T-helper 1 cell treated with Interleukin-12 subunit alpha and Interleukin-12 subunit beta and Interleukin-4 antibody, amounts not matched to agents 30 μg/mL and 1 μg/mL, for 36 hours (primary cell): ENCODE measurements around the gene CERKL.

ENCODE experiments used
- H3K27ac Mint-ChIP-seq: one replicate; pipeline ENCODE4 v1.8.0; 2021; ENCODE audit warnings: mild to moderate bottlenecking, mixed read lengths
- H3K27me3 Mint-ChIP-seq: one replicate; pipeline ENCODE4 v1.8.0; 2021; ENCODE audit warnings: low read depth, mixed read lengths
- H3K36me3 Mint-ChIP-seq: one replicate; pipeline ENCODE4 v1.8.0; 2021; ENCODE audit warnings: low read depth, mixed read lengths
- H3K4me1 Mint-ChIP-seq: one replicate; pipeline ENCODE4 v1.8.0; 2021; ENCODE audit warnings: low read depth, mixed read lengths
- H3K4me3 Mint-ChIP-seq: one replicate; pipeline ENCODE4 v1.8.0; 2021; ENCODE audit warnings: mild to moderate bottlenecking, moderate library complexity, mixed read lengths
- H3K9me3 Mint-ChIP-seq: one replicate; pipeline ENCODE4 v1.8.0; 2021; ENCODE audit warnings: mixed read lengths

CERKL gene

GRCh38 chr2:181662287-181662686 is 5.4 kb upstream of the CERKL start:
- Mint-ChIP-seq H3K27ac (no peak overlapping the region), H3K27me3 (peaks cover 27% of the 10 kb centered on the region), H3K4me3 (no peak overlapping the region), H3K36me3 (no peaks in the 10 kb centered on the region), H3K4me1 (peaks cover under 1% of the 10 kb centered on the region), H3K9me3 (no peaks in the 10 kb centered on the region)

- Mint-ChIP-seq H3K27ac (no peak overlapping the region), H3K4me3 (no peak overlapping the region), H3K9me3 (no peaks in the 10 kb centered on the region), H3K27me3 (peaks cover 41% of the 10 kb centered on the region), H3K36me3 (no peaks in the 10 kb centered on the region), H3K4me1 (peaks cover 9% of the 10 kb centered on the region)
These were observed 3.3 kb upstream of the CERKL start for GRCh38 chr2:181660181-181660580.

DNA sequence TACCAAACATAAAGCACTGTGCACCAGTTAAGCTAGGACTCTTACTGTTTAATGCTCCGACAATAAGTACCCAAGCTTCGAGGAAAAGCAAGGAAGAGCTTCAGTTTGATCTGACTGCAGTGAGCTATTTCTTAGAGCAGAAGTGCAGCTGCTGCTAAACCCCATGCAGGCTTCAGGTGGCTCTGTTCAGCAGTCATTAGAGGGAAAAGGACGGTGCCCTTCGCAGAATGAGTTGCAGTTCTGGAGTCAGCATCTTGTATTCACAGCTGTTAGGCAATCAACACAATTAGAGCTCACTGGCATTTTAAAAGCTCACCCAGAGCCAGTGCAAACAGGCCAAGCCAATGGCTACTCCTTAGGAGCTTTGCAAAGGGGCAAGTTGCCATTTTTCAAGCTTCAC is 1.5 kb upstream of the CERKL start:
- H3K27ac Mint-ChIP-seq, result no peak overlapping the region
- peaks cover 9% of the 10 kb centered on the region for H3K4me1 Mint-ChIP-seq
- H3K4me3 Mint-ChIP-seq, result no peak overlapping the region
- peaks cover 53% of the 10 kb centered on the region for H3K27me3 Mint-ChIP-seq
- H3K9me3 Mint-ChIP-seq, result no peaks in the 10 kb centered on the region
- H3K36me3 Mint-ChIP-seq, result no peaks in the 10 kb centered on the region

GRCh38 chr2:181657379-181657778 is 474 bp upstream of the CERKL start:
- H3K27me3 Mint-ChIP-seq, result peaks cover 61% of the 10 kb centered on the region
- H3K27ac Mint-ChIP-seq, result no peak overlapping the region
- H3K9me3 Mint-ChIP-seq, result no peaks in the 10 kb centered on the region
- peaks cover 9% of the 10 kb centered on the region for H3K4me1 Mint-ChIP-seq
- no peaks in the 10 kb centered on the region for H3K36me3 Mint-ChIP-seq
- peak overlapping the region; percentile 72 for H3K4me3 Mint-ChIP-seq

- no peak overlapping the region for H3K4me3 Mint-ChIP-seq
- H3K9me3 Mint-ChIP-seq, result no peaks in the 10 kb centered on the region
- H3K4me1 Mint-ChIP-seq, result peaks cover 9% of the 10 kb centered on the region
- peaks cover 76% of the 10 kb centered on the region for H3K27me3 Mint-ChIP-seq
- H3K36me3 Mint-ChIP-seq, result no peaks in the 10 kb centered on the region
- H3K27ac Mint-ChIP-seq, result no peak overlapping the region
These were observed 1.4 kb downstream of the CERKL start for GRCh38 chr2:181655519-181655918.

GRCh38 chr2:181649436-181649979 is 7.4 kb downstream of the CERKL start:
- Mint-ChIP-seq H3K27ac (no peak overlapping the region), H3K27me3 (peaks cover 64% of the 10 kb centered on the region), H3K36me3 (peaks cover 1% of the 10 kb centered on the region), H3K4me3 (no peak overlapping the region), H3K9me3 (no peaks in the 10 kb centered on the region), H3K4me1 (no peaks in the 10 kb centered on the region)

DNA sequence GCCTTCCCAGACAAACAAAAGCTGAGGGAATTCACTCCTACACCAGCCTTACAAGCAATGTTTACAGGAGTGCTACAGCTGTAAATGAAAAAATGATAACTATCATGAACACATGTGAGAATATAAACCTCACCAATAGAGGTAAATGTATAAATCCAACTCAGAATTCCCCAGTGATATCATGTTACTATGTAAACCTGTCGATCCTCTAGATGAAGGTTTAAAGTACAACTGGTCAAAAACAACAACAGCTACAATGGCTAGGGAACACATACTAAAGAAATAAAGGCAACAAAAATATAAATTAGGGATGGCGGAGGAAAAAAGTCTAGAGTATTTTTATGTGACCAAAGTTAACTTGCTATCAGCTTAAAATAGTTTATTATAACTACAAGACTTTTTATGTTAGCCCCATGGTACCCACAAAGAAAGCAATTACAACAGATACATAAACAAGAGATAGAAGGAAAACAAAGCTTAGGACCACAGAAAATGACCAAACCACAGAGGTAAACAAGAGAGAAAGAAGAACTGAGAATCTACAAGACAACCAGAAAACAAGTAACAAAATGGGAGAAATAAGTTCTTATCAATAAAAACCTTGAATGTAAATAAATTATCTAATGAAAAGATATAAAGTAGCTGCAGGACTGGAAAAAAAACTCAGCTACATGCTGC is 8.3 kb downstream of the CERKL start:
- Mint-ChIP-seq H3K27ac (no peak overlapping the region), H3K27me3 (peaks cover 62% of the 10 kb centered on the region), H3K9me3 (no peaks in the 10 kb centered on the region), H3K36me3 (peaks cover 1% of the 10 kb centered on the region), H3K4me3 (no peak overlapping the region), H3K4me1 (no peaks in the 10 kb centered on the region)

DNA sequence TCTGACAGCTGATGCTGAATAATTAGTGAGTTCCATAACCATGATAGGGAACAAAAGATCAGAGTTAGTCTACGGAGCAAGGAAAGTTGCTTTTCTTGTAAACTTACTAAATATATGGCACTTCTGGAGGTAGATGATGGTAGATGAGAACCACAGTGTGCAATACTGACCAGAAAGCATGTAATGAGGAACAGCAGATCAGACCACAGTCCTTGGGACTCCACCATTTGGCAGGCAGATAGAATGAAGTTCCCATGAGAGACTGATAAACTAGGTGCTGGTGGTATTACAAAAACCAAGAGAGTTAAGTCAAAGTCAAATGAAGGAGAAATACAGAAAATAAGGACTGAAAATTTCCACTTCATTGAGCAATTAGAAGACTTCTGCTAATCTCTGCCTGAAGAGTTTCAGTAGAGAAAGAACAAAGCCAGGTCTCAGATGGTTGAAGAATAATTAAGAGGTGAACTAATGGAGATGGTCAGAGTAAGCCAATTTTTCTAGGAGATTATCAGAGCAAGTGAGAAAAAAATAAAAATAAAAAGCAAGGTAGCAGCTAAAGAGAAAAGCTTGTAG is 10.4 kb downstream of the CERKL start:
- H3K4me1 Mint-ChIP-seq, result no peaks in the 10 kb centered on the region
- peaks cover 52% of the 10 kb centered on the region for H3K27me3 Mint-ChIP-seq
- H3K36me3 Mint-ChIP-seq, result peaks cover 1% of the 10 kb centered on the region
- no peak overlapping the region for H3K27ac Mint-ChIP-seq
- no peaks in the 10 kb centered on the region for H3K9me3 Mint-ChIP-seq
- H3K4me3 Mint-ChIP-seq, result no peak overlapping the region

GRCh38 chr2:181643151-181643550 is 13.8 kb downstream of the CERKL start:
- peaks cover 39% of the 10 kb centered on the region for H3K27me3 Mint-ChIP-seq

DNA sequence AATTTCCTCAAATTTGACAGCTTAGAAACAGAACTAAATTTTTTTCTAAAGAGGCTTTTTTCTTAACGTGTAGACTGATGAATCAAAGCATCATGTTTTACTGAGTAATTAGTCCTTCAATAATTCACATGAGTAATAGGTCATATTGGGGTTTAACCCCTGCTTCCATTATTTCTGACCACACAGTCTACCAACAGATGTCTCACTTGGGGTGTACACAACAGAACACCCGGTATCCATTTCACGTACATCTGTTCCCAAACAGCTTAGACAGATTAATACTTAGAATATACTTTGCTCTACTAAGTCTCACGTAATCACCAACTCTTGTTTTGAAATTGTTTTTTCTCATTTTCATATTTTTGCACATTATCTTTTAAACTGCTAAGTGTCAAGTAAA is 14.8 kb downstream of the CERKL start:
- Mint-ChIP-seq H3K27ac (no peak overlapping the region), H3K4me3 (no peak overlapping the region), H3K4me1 (no peaks in the 10 kb centered on the region), H3K27me3 (peaks cover 29% of the 10 kb centered on the region), H3K36me3 (no peaks in the 10 kb centered on the region), H3K9me3 (no peaks in the 10 kb centered on the region)

More at GRCh38 chr2:181643151-181643550, 13.8 kb downstream of the CERKL start:
- Mint-ChIP-seq H3K4me3 (no peak overlapping the region), H3K4me1 (no peaks in the 10 kb centered on the region), H3K27ac (no peak overlapping the region), H3K36me3 (peaks cover 1% of the 10 kb centered on the region), H3K9me3 (no peaks in the 10 kb centered on the region)

GRCh38 chr2:181639686-181640085 is 17.2 kb downstream of the CERKL start:
- Mint-ChIP-seq H3K4me3 (no peak overlapping the region), H3K4me1 (no peaks in the 10 kb centered on the region), H3K9me3 (no peaks in the 10 kb centered on the region), H3K36me3 (no peaks in the 10 kb centered on the region), H3K27ac (no peak overlapping the region), H3K27me3 (peaks cover 23% of the 10 kb centered on the region)

DNA sequence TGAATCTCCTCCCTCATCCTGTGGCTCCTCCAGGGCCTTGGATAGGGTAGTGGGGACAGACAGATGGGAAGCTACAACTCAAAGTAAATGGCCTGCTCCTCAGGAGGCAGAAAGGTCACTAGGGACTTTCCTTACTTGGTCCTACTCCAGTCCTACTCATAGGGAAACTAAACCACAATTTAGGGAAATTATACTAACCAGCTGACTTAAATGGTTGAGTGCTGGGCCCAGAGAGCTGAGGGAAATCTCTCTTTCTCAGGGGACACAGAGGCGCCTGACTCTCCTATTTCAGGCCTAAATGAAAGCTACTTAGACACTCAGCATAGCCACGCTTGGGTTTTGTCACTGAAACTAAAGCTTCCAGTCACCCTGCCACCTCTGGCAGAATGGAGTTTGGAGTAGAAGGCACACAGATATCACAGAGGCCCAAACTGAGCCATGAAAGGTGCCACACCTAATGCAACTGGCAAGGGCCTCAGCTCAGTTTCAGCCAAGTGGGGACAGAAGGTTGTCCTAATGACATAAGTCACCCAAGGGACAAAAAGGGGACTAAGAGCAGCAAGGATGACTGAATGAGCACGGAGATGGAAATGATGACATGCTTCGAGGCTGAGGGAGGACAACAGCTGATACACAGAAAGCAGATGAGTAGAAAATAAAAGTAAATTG is 24.0 kb downstream of the CERKL start:
- peaks cover 40% of the 10 kb centered on the region for H3K27me3 Mint-ChIP-seq
- H3K27ac Mint-ChIP-seq, result no peak overlapping the region
- no peaks in the 10 kb centered on the region for H3K36me3 Mint-ChIP-seq
- no peak overlapping the region for H3K4me3 Mint-ChIP-seq
- H3K4me1 Mint-ChIP-seq, result no peaks in the 10 kb centered on the region
- no peaks in the 10 kb centered on the region for H3K9me3 Mint-ChIP-seq

DNA sequence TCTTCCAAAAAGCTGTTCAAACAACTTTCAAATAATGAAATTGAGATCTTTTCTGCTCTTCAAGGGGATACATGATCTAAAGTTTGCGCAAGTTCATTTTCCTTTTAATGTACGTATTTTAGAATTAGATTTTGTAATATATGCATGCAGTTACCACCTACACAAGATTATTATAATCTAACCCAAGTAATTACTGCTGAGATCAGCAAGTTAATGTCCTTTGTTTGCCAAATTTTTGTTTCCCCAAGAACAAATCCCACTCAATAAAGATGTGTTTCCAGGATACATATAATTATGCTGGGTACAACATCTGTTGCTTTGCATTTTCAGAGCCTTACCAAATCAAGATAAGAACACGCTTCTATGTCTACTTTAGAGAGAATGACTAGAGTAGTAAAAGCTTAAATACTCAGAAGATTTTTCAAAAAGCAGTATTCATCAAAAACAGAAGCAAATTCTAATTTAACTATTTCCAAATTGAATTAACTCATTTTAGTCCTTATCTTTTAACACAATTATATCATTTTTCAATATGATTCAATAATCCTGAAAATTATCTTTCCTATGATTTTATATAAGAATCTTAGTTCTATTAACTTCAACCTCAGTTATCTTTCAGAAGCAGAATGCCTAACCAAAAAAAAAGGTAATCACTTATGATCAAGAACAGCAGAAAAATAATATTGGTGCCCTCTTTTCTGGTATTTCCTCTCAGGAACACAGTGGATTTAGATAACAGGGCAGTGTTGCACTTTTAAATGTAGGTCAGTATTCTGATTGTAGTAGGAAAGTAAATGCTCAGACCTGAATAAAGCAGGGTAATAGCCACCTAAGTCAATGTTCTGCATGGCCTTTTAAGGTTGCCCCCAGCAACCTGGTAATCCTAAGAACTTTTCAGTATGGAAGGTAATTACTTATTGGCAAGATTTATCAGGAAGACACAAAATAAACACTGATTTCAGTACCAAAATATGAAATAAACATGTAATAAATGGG is 28.0 kb downstream of the CERKL start:
- no peaks in the 10 kb centered on the region for H3K36me3 Mint-ChIP-seq
- H3K4me3 Mint-ChIP-seq, result no peak overlapping the region
- H3K4me1 Mint-ChIP-seq, result no peaks in the 10 kb centered on the region
- no peaks in the 10 kb centered on the region for H3K9me3 Mint-ChIP-seq
- H3K27ac Mint-ChIP-seq, result no peak overlapping the region
- peaks cover 55% of the 10 kb centered on the region for H3K27me3 Mint-ChIP-seq

GRCh38 chr2:181627545-181627944 is 29.4 kb downstream of the CERKL start:
- Mint-ChIP-seq H3K36me3 (no peaks in the 10 kb centered on the region), H3K27me3 (peaks cover 57% of the 10 kb centered on the region)

More at GRCh38 chr2:181627545-181627944, 29.4 kb downstream of the CERKL start:
- Mint-ChIP-seq H3K9me3 (no peaks in the 10 kb centered on the region), H3K4me3 (no peak overlapping the region), H3K27ac (no peak overlapping the region), H3K4me1 (no peaks in the 10 kb centered on the region)
